ENCODE measurements around the gene SHLD1.

GRCh38 chr20:5786930-5787795 lies 37.0 kb downstream of the SHLD1 start:
- TF ChIP-seq, protein P1, sequence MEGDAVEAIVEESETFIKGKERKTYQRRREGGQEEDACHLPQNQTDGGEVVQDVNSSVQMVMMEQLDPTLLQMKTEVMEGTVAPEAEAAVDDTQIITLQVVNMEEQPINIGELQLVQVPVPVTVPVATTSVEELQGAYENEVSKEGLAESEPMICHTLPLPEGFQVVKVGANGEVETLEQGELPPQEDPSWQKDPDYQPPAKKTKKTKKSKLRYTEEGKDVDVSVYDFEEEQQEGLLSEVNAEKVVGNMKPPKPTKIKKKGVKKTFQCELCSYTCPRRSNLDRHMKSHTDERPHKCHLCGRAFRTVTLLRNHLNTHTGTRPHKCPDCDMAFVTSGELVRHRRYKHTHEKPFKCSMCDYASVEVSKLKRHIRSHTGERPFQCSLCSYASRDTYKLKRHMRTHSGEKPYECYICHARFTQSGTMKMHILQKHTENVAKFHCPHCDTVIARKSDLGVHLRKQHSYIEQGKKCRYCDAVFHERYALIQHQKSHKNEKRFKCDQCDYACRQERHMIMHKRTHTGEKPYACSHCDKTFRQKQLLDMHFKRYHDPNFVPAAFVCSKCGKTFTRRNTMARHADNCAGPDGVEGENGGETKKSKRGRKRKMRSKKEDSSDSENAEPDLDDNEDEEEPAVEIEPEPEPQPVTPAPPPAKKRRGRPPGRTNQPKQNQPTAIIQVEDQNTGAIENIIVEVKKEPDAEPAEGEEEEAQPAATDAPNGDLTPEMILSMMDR (IDR thresholded peaks at IDR 0.05; ENCODE audit: insufficient read depth, low read length, poor library complexity, severe bottlenecking), result no peak
- no peak for TF ChIP-seq EZH2phosphoT487 (conservative IDR thresholded peaks at IDR 0.05; ENCODE audit: low read length)
